GM12801 (cell line): ENCODE results near the gene CENPT.

Experiments used
- CTCF ChIP-seq: IDR thresholded peaks from one replicate; pipeline ENCODE4 v1.5.1; 2011; ENCODE audit warnings: control low read depth; ENCODE audit not compliant: insufficient read length; ENCODE audit errors: extremely low read depth

The CENPT gene

GRCh38 chr16:67814567-67814966, 32.9 kb downstream of the CENPT start:
- no peak for TF ChIP-seq CTCF

GRCh38 chr16:67811899-67812298, 35.6 kb downstream of the CENPT start:
- TF ChIP-seq CTCF = no peak

DNA sequence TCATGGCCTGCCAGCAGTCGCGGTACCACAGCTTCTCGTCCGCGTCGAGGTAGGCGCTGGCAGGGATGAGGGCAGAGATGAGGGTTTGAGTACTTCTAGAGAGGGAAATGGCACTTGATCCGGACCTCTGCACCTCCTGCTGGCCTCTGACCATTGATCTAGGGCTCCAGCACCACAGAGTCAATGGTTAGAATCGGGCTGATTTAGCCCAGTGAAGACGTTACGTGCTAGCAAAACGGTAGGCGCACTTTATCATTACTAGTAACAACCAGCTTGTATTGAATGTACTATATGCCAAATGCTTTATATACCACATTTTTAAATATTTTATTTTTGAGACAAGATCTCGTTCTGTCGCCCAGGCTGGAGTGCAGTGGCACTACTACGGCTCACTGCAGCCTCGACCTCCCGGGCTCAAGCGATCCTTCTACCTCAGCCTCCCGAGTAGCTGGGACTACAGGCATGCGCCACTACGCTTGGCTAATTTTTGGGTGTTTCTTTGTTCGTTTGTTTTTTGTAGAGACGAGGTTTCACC, 40.3 kb downstream of the CENPT start:
- no peak for TF ChIP-seq CTCF

DNA sequence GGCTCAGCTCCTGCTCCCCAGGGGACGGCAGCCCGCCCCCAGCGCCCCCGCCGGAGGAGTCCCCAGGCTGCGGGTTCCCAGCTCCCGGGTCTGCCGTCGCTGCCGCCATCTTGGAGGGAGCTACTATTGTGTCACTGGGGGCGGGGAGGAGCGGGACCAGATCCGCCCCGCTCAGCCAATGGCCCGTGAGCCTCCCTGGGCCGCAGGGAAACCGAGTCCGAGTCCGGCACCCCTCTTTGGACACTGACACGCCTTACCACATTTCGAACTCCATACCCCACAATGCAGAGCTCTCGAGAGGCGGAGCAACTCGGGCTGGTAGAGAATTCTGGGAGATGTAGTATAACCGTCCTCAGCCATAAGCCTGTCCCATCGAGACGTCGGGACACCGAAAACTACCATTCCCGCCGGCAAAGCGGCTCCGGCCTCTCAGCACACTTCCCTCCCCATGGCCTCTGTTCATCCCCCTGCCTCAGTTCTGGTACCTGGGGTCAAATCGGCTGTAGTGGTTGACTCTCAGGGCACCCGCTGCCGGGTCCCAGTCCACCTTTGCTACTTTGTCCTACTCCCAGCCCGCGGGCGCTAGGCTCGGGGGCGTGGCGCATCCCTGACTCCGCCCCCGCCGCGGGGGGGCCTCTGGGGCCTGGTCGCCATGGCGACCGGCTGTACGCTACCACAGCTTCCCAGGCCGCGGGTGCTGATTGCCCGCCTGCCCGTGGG, 40.9 kb downstream of the CENPT start, which contains the start of the genes RANBP10 and TSNAXIP1:
Gene RANBP10 (minus strand): TSS at position 133 of the 720 bp plus-strand sequence. CDS start 24 bp downstream, at position 109.
Gene TSNAXIP1 (plus strand): TSS at position 462 of the 720 bp plus-strand sequence. CDS start 261 bp downstream, outside the sequence.
- TF ChIP-seq CTCF = no peak

DNA sequence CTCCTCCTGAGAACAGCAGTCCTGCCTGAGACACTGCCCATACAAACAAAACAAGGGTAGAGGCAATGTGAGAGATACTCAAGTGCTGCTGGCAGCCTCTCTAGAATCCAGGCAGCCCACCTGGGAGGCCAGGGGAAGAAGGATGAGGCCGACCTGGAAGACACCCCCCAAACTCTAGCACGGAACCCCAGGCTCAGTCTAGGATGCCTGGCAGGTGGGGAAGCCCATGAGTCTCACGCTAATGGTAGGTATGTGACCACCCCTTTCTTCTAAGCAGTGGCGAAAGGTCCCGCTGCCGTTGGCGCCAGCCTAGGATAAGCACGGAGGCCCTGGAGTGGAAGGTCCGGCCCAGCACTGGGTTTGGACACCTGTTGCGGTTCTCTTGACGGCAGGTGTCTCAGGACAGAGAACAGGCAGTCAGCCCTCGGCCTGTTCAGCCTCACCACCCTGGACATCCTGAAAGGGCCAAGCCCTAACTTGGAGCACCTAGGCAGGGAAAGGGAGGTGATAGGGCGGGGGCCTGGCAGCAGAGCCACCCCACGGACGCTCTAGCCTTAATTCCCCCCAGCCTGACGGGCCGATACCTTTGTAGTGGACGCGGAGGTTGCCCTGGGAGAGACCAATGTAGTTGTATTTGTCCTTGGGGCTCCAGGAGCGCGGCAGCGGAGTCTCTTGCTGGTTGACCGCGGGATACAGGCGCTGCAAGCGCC, 41.6 kb downstream of the CENPT start:
- no peak for TF ChIP-seq CTCF

DNA sequence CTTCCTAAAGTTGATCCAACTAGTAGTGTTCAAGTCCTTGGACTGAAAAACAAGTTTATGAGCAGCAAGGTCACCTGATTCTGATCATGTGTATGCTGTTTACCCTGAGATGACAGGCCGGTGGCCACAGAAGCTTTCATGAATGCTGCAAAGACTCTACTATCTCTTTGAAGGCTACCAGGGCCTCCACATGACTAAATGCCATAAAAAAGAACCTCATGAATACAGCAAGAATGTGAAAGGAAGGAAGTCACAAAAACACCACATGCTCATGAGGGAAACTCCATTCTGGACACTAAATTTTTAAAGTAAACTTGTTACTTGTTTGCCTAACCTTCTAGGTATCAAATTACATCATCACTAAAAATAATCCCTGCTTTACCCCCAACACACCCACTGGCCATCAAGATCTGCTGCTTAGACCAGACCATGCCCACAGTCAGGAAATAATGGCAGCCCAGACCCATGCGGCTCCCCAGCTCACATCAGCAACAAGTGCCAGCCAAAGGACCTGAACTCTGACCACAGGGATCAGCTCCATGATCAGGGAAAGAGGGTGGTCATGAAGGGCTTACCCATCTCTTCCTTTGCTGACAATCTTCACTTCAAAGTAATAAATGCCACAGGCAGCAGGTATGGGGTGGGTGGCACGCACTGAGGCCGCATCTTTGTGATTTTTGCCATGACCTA, 42.5 kb downstream of the CENPT start:
- TF ChIP-seq CTCF = no peak

DNA sequence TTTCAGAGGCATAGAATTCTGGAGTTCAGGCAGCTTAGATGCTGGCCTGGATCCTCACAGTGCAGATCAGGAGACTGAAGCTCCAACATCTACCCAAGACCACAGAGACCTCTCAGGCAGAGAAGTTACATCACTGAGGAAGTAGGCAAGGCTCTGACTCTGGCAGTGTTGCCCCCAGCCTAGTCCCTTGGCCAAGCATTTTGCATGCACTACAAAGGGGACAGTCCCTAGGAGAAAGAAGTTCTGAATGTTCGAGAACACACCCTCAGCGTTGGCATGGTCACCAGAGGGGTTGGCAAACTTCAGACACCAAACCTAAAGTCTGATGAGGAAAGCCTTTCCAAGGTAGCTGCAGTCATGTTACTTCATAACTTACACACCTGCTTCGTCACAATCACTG, 43.6 kb downstream of the CENPT start:
- TF ChIP-seq CTCF = no peak
